DOHH2 (cell line): Measurements from ENCODE around the gene NLGN2.

Experiments used
- H3F3A ChIP-seq: fragments of 200-600 bp; sonication (generic), shearing (Covaris generic); 2 replicates; pipeline ENCODE4 v1.6.0; 2016; ENCODE audit warnings: antibody characterized with exemption, mild to moderate bottlenecking; ENCODE audit not compliant: control insufficient read depth, insufficient read depth
- H3K27ac ChIP-seq: fragments of 200-600 bp; sonication (generic); 2 replicates; pipeline ENCODE4 v1.5.1; 2014; ENCODE audit warnings: low read depth, mild to moderate bottlenecking, low read length, moderate library complexity
- H3K27me3 ChIP-seq: fragments of 200-600 bp; sonication (generic); 2 replicates; pipeline ENCODE4 v1.6.1; 2014; ENCODE audit warnings: mild to moderate bottlenecking, low read length, mixed read lengths; ENCODE audit not compliant: control insufficient read depth
- H3K36me3 ChIP-seq: fragments of 200-600 bp; sonication (generic); 2 replicates; pipeline ENCODE4 v1.6.1; 2014; ENCODE audit warnings: mild to moderate bottlenecking, low read length, moderate library complexity, mixed read lengths; ENCODE audit not compliant: control insufficient read depth
- H3K4me1 ChIP-seq: fragments of 200-600 bp; sonication (generic); 2 replicates; pipeline ENCODE4 v1.6.1; 2014; ENCODE audit warnings: mild to moderate bottlenecking, low read length, mixed read lengths; ENCODE audit not compliant: control insufficient read depth
- H3K4me2 ChIP-seq: fragments of 200-600 bp; sonication (generic); 2 replicates; pipeline ENCODE4 v1.6.0; 2014; ENCODE audit warnings: mild to moderate bottlenecking, low read length, moderate library complexity
- H3K4me3 ChIP-seq: fragments of 200-600 bp; sonication (generic); 2 replicates; pipeline ENCODE4 v1.5.1; 2014; ENCODE audit warnings: mild to moderate bottlenecking, low read length, mixed read lengths
- H3K79me2 ChIP-seq: fragments of 200-600 bp; sonication (generic); 2 replicates; pipeline ENCODE4 v1.6.1; 2014; ENCODE audit warnings: mild to moderate bottlenecking, low read length, mixed read lengths; ENCODE audit not compliant: control insufficient read depth
- H3K9me2 ChIP-seq: fragments of 200-600 bp; sonication (generic); replicated peaks from 2 replicates; pipeline ENCODE4 v1.6.1; 2014; ENCODE audit warnings: mild to moderate bottlenecking, low read length, mixed read lengths; ENCODE audit not compliant: control insufficient read depth
- H3K9me3 ChIP-seq: fragments of 200-600 bp; sonication (generic); 2 replicates; pipeline ENCODE4 v1.6.1; 2014; ENCODE audit warnings: antibody characterized with exemption, low read length, mixed read lengths; ENCODE audit not compliant: control insufficient read depth, insufficient read depth
- H4K20me1 ChIP-seq: fragments of 200-600 bp; sonication (generic); 2 replicates; pipeline ENCODE4 v1.6.0; 2014; ENCODE audit warnings: low read depth, mild to moderate bottlenecking, antibody characterized with exemption, low read length, moderate library complexity; ENCODE audit not compliant: control insufficient read depth, insufficient read depth
- CTCF ChIP-seq: fragments of 200-600 bp; sonication (generic); IDR thresholded peaks from one replicate; pipeline ENCODE4 v1.5.1; 2014; ENCODE audit warnings: antibody characterized with exemption, mild to moderate bottlenecking, low read depth, low read length; ENCODE audit not compliant: poor library complexity, severe bottlenecking
- EZH2phosphoT487 ChIP-seq: fragments of 200-600 bp; sonication (generic); IDR thresholded peaks from 2 replicates; pipeline ENCODE4 v1.6.1; 2017; ENCODE audit warnings: borderline replicate concordance, mild to moderate bottlenecking, antibody characterized with exemption, low read length, moderate library complexity, mixed read lengths

NLGN2 gene

GRCh38 chr17:7426203-7426863 is 18.7 kb downstream of the NLGN2 start:
- H3F3A ChIP-seq: no peaks in the 10 kb centered on the region
- no peak overlapping the region for H3K27ac ChIP-seq
- no peaks in the 10 kb centered on the region for H3K79me2 ChIP-seq
- H3K4me2 ChIP-seq: no peak overlapping the region
- H3K4me1 ChIP-seq: no peaks in the 10 kb centered on the region
- H3K4me3 ChIP-seq: no peak overlapping the region
- no peaks in the 10 kb centered on the region for H3K9me3 ChIP-seq
- no peaks in the 10 kb centered on the region for H4K20me1 ChIP-seq
- no peaks in the 10 kb centered on the region for H3K9me2 ChIP-seq
- no peak for TF ChIP-seq EZH2phosphoT487
- TF ChIP-seq CTCF: no peak
- H3K36me3 ChIP-seq: no peaks in the 10 kb centered on the region
- H3K27me3 ChIP-seq: no peaks in the 10 kb centered on the region

- Histone ChIP-seq H3K4me3 (no peak overlapping the region), H3K27me3 (no peaks in the 10 kb centered on the region), H3K27ac (no peak overlapping the region), H3K9me3 (no peaks in the 10 kb centered on the region), H3K4me1 (no peaks in the 10 kb centered on the region), H3K9me2 (no peaks in the 10 kb centered on the region), H3F3A (no peaks in the 10 kb centered on the region), H3K79me2 (no peaks in the 10 kb centered on the region), H4K20me1 (no peaks in the 10 kb centered on the region), H3K4me2 (no peak overlapping the region), H3K36me3 (no peaks in the 10 kb centered on the region)
- no peak for TF ChIP-seq CTCF
- TF ChIP-seq EZH2phosphoT487: no peak
Measured at GRCh38 chr17:7426896-7427489, 19.3 kb downstream of the NLGN2 start.

GRCh38 chr17:7427549-7427948 is 19.9 kb downstream of the NLGN2 start:
- H3K9me3 ChIP-seq: no peaks in the 10 kb centered on the region
- H3K27me3 ChIP-seq: no peaks in the 10 kb centered on the region
- H3K4me3 ChIP-seq: no peak overlapping the region
- H3K4me1 ChIP-seq: no peaks in the 10 kb centered on the region
- no peaks in the 10 kb centered on the region for H3K9me2 ChIP-seq
- no peaks in the 10 kb centered on the region for H4K20me1 ChIP-seq
- no peak overlapping the region for H3K4me2 ChIP-seq
- no peak overlapping the region for H3K27ac ChIP-seq
- H3K36me3 ChIP-seq: no peaks in the 10 kb centered on the region
- H3K79me2 ChIP-seq: no peaks in the 10 kb centered on the region
- H3F3A ChIP-seq: no peaks in the 10 kb centered on the region
- TF ChIP-seq EZH2phosphoT487: no peak
- TF ChIP-seq CTCF: no peak
